PFSK-1 (cell line): ENCODE results near the gene LAMA3.

ENCODE experiments used
- FOXP2 ChIP-seq: optimal IDR thresholded peaks from 2 replicates; pipeline ENCODE3; 2011; ENCODE audit warnings: borderline replicate concordance, control low read depth, inconsistent platforms; ENCODE audit not compliant: insufficient read depth; ENCODE audit errors: extremely low read length, extremely low read depth
- POLR2AphosphoS5 ChIP-seq: IDR thresholded peaks from 2 replicates; pipeline ENCODE4 v1.6.1; 2012; ENCODE audit warnings: low read depth, mild to moderate bottlenecking, control low read depth, low read length, moderate library complexity
- SIN3A ChIP-seq: IDR thresholded peaks from 2 replicates; pipeline ENCODE4 v1.6.1; 2012; ENCODE audit warnings: mild to moderate bottlenecking, low read length, moderate library complexity, borderline replicate concordance; ENCODE audit not compliant: insufficient read depth
- TAF1 ChIP-seq: IDR thresholded peaks from 2 replicates; pipeline ENCODE4 v1.6.1; 2012; ENCODE audit warnings: low read length, control low read depth, borderline replicate concordance; ENCODE audit not compliant: insufficient read depth
- TF ChIP-seq, protein P1 (sequence below), 2 experiments: IDR thresholded peaks; 2 replicates each; pipeline versions ENCODE4 v1.6.1 to v1.8.0; 2011 to 2012; ENCODE audit warnings: low read depth in 2 of 2, low read length in 2 of 2, control low read depth in 1 of 2, inconsistent platforms in 1 of 2, mild to moderate bottlenecking in 1 of 2, moderate library complexity in 1 of 2; ENCODE audit not compliant: insufficient read depth in 1 of 2

DNA sequence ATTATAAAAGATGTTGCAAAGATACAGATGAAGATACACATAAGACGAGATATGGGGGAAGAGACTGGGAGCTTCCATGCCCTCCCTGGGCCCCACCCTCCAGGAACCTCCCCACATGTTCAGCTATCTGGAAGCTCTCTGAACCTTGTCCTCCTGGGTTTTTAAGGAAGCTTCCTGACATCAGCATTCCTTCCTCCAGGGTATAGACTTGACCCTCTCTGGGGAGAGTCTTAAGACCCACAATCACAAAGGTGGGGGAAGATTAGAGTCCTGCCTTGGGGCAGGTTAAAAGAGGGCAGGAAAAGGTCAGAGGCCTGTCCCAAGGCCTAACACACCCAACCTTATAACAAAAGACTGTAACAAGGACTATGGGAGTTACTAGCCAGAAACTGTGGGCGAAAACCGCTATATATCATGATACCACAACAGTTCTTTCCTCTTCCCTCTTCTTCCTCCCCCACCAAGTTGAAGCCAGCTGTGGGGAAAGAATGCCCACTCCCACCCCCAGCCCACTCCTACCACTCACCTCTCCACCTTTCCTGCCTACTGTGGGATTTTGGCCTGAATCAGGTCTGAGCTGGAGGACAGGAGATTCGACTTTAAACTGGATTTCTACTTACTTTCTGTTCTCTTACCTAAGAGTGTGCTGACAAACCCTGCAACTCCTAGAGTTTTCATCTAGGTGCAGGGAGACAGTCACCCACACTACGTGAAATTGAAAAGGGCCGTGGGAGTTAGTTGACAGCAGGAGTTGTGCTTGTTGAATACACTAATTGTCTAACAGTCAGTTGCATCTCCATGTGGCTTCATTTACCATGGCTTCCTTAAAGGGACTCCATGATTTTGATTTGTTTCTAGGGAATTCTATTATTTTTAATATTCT is 105.0 kb downstream of the LAMA3 start:
- no peak for TF ChIP-seq POLR2AphosphoS5
- TF ChIP-seq, protein P1, sequence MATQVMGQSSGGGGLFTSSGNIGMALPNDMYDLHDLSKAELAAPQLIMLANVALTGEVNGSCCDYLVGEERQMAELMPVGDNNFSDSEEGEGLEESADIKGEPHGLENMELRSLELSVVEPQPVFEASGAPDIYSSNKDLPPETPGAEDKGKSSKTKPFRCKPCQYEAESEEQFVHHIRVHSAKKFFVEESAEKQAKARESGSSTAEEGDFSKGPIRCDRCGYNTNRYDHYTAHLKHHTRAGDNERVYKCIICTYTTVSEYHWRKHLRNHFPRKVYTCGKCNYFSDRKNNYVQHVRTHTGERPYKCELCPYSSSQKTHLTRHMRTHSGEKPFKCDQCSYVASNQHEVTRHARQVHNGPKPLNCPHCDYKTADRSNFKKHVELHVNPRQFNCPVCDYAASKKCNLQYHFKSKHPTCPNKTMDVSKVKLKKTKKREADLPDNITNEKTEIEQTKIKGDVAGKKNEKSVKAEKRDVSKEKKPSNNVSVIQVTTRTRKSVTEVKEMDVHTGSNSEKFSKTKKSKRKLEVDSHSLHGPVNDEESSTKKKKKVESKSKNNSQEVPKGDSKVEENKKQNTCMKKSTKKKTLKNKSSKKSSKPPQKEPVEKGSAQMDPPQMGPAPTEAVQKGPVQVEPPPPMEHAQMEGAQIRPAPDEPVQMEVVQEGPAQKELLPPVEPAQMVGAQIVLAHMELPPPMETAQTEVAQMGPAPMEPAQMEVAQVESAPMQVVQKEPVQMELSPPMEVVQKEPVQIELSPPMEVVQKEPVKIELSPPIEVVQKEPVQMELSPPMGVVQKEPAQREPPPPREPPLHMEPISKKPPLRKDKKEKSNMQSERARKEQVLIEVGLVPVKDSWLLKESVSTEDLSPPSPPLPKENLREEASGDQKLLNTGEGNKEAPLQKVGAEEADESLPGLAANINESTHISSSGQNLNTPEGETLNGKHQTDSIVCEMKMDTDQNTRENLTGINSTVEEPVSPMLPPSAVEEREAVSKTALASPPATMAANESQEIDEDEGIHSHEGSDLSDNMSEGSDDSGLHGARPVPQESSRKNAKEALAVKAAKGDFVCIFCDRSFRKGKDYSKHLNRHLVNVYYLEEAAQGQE (IDR thresholded peaks at IDR 0.05; ENCODE audit: insufficient read depth in 1 of 2, low read depth in 2 of 2, low read length in 2 of 2), result no peak
- no peak for TF ChIP-seq TAF1
- TF ChIP-seq SIN3A, result no peak
- no peak for TF ChIP-seq FOXP2
